CD4-positive, CD25-positive, alpha-beta regulatory T cell (primary cell): ENCODE measurements around the gene HCK. TPM values are rescaled to one million over a fixed set of nuclear protein-coding genes. Genes with fewer than 3 reads are reported as not detected.
A peak's percentile ranks its signal among the peaks of the same experiment; 100 is the strongest.

Experiments used
- ATAC-seq, 2 donors: fragments of 150-1000 bp; cut with Tn5 transposase; one replicate each; pipeline ENCODE4 v1.10.0; 2021; ENCODE audit warnings: low read depth in 2 of 2, moderate number of reproducible peaks in 2 of 2, moderate library complexity in 1 of 2
- DNase-seq, 3 donors: peaks; one replicate each; pipeline versions ENCODE4 v3.0.0 to v3.0.0-alpha.2; 2012 to 2022; ENCODE audit warnings: mixed read lengths in 1 of 3
- H3K27ac ChIP-seq: one replicate; pipeline ENCODE4 v1.7.0; 2013; ENCODE audit warnings: mild to moderate bottlenecking, low read length; ENCODE audit not compliant: insufficient read depth, poor library complexity, severe bottlenecking
- H3K27me3 ChIP-seq: one replicate; pipeline ENCODE4 v1.7.0; 2013; ENCODE audit warnings: low read length; ENCODE audit not compliant: control insufficient read depth, insufficient read depth
- H3K36me3 ChIP-seq: one replicate; pipeline ENCODE4 v1.7.0; 2013; ENCODE audit warnings: mild to moderate bottlenecking, low read length, moderate library complexity; ENCODE audit not compliant: control insufficient read depth, insufficient read depth
- H3K4me1 ChIP-seq: 2 replicates; pipeline ENCODE4 v1.7.0; 2013; ENCODE audit warnings: mild to moderate bottlenecking, low read length; ENCODE audit not compliant: insufficient read depth, control insufficient read depth, poor library complexity, severe bottlenecking
- H3K4me3 ChIP-seq: one replicate; pipeline ENCODE4 v1.7.0; 2013; ENCODE audit warnings: low read depth, mild to moderate bottlenecking, low read length, moderate library complexity
- H3K9me3 ChIP-seq, 2 experiments: 1 replicate in 1 of 2; 2 replicates in 1 of 2; pipeline ENCODE4 v1.7.0; 2013; ENCODE audit warnings: low read length in 2 of 2, mild to moderate bottlenecking in 1 of 2, moderate library complexity in 1 of 2; ENCODE audit not compliant: control insufficient read depth in 2 of 2
- H3K27ac Mint-ChIP-seq, 3 donors: one replicate each; pipeline ENCODE4 v1.8.0; 2020 to 2022; ENCODE audit warnings: mild to moderate bottlenecking in 3 of 3, mixed read lengths in 3 of 3, moderate library complexity in 2 of 3
- H3K27me3 Mint-ChIP-seq: one replicate; pipeline ENCODE4 v1.8.0; 2022; ENCODE audit warnings: mild to moderate bottlenecking, mixed read lengths
- H3K36me3 Mint-ChIP-seq: one replicate; pipeline ENCODE4 v1.8.0; 2020; ENCODE audit warnings: mixed read lengths
- H3K4me1 Mint-ChIP-seq, 4 donors: one replicate each; pipeline ENCODE4 v1.8.0; 2020 to 2022; ENCODE audit warnings: mixed read lengths in 4 of 4, mild to moderate bottlenecking in 1 of 4
- H3K4me3 Mint-ChIP-seq, 4 donors: one replicate each; pipeline ENCODE4 v1.8.0; 2020 to 2022; ENCODE audit warnings: mild to moderate bottlenecking in 4 of 4, mixed read lengths in 4 of 4, moderate library complexity in 3 of 4
- H3K9me3 Mint-ChIP-seq, 7 donors: one replicate each; pipeline ENCODE4 v1.8.0; 2020 to 2022; ENCODE audit warnings: mixed read lengths in 7 of 7, mild to moderate bottlenecking in 3 of 7, moderate library complexity in 2 of 7
- polyA plus RNA-seq, 4 donors: library from polyadenylated mRNA; unstranded; fragments of 300-500 nt; fragmentation: Illumina TruSeq; gene quantifications; one replicate each; pipeline ENCODE4 v1.2.3, GENCODE V29; 2021
- total RNA-seq: library from RNA; stranded (reverse); gene quantifications from one replicate; pipeline ENCODE4 v1.2.3, GENCODE V29; 2022

HCK gene
- total and polyA plus RNA-seq, 5 donors from 2014 or later, result 0.23 to 0.87 (median 0.25) TPM; not detected in 2

DNA sequence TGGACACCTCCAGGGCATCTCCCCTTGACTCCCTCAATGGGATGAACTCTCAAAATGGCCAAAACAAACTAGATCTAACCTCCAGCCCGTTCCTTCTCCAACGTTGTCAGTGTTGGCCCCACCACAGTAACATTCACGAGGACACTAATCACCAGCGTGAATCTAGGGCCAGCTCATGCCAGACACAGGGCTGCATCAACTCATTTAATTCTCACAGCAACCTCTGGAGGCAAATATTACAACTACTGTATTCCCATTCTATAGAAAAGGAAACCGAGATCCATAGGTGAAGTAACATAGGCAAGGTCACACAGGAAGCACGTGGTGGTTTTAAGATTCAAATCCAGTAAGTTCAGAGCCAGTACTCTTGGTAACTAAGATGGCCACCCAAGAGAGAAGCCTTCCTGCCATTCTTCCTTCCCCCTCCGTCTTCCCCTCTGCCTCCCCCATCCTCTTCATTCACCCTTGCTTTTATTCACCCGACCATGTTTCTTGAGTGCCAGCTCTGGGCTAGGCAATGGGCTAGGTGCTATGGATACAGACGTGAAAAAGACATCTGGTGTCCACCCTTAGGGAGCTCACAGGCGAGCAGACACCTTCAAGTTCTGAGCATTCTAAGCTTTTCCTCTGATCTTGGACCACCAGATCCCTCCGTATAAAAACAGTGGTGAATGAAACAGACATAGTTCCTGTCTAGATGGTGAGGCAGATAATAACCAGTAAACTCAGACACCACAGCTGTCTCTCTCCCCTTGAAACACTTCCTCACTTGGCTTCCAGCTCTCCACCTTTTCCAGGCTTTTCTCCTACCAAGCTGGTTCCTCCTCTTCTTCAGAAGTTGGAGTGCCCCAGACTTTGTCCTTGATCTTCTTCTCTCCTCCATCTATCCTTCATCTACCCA lies 32.2 kb upstream of the HCK start:
- Mint-ChIP-seq H3K27ac (peak overlapping the region in 1 of 3 donors; percentile 24), H3K36me3 (peaks cover 3% of the 10 kb centered on the region), H3K9me3 (peaks cover 0 to 6% (median 0%) of the 10 kb centered on the region in 7 donors), H3K27me3 (peaks cover 80% of the 10 kb centered on the region), H3K4me1 (peaks cover 0 to 23% (median 13%) of the 10 kb centered on the region in 4 donors), H3K4me3 (peak overlapping the region; percentile 87 to 88 (median 87))
- no peak overlapping the region for H3K27ac ChIP-seq
- ATAC-seq, result no peak
- no peak overlapping the region for H3K4me3 ChIP-seq
- peaks cover 36% of the 10 kb centered on the region for H3K27me3 ChIP-seq
- DNase-seq, result no peak
- H3K36me3 ChIP-seq, result no peaks in the 10 kb centered on the region
- peaks cover 13% of the 10 kb centered on the region for H3K4me1 ChIP-seq
- no peaks in the 10 kb centered on the region for H3K9me3 ChIP-seq

DNA sequence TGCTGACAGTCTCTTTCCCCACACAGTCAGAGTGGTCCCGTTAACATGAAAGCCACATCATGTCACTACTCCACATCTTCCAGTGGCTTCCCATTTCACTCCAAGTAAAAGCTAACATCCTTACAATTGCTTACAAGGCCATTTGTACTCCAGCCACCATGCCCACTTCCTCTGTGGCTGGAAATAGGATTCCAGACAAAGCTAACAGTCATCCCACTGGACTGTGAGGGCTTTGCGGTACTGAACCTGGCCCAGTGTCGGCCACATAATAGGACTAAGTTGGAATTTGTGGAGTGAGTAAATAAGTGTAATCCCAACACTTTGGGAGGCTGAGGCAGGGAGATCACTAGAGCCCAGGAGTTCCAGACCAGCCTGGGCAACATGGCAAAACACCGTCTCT lies 31.0 kb upstream of the HCK start:
- ATAC-seq, result no peak
- H3K9me3 ChIP-seq, result no peaks in the 10 kb centered on the region
- peaks cover 76% of the 10 kb centered on the region for H3K27me3 Mint-ChIP-seq
- H3K9me3 Mint-ChIP-seq, result peaks cover 0 to 6% (median 0%) of the 10 kb centered on the region in 7 donors
- H3K36me3 ChIP-seq, result no peaks in the 10 kb centered on the region
- H3K36me3 Mint-ChIP-seq, result peaks cover 3% of the 10 kb centered on the region
- peaks cover 13% of the 10 kb centered on the region for H3K4me1 ChIP-seq
- H3K27me3 ChIP-seq, result peaks cover 31% of the 10 kb centered on the region
- no peak overlapping the region for H3K4me3 ChIP-seq
- H3K27ac Mint-ChIP-seq, result no peak overlapping the region
- H3K4me1 Mint-ChIP-seq, result peaks cover 0 to 23% (median 13%) of the 10 kb centered on the region in 4 donors
- H3K4me3 Mint-ChIP-seq, result peak overlapping the region in 2 of 4 donors; percentile 2 to 21
- no peak overlapping the region for H3K27ac ChIP-seq
- DNase-seq, result no peak

DNA sequence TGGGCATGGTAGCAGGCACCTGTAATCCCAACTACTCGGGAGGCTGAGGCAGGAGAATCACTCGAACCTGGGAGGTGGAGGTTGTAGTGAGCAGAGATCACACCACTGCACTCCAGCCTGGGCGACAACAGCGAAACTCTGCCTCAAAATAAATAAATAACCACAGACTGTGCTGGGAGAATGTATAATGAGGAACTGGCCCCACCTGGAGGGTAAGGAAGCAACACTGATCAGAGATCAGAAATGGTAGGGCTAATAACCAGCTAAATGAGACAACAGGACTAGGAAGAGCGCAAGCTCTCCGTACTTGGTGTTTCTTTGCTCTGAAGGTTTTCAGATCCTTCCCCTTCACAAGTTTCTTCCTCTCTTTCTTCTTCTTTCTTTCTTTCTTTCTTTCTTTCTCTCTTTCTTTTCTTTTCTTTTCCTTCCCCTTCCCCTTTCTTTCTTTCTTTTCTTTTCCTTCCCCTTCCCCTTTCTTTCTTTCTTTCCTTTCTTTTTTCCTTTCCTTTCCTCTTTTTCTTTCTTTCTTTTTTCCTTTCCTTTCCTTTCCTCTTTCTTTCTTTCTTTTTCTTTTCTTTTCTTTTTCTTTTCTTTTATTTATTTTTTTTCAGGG lies 27.3 kb upstream of the HCK start:
- H3K9me3 Mint-ChIP-seq, result peaks cover 0 to 2% (median 0%) of the 10 kb centered on the region in 7 donors
- H3K4me1 Mint-ChIP-seq, result peaks cover 0 to 7% (median 1%) of the 10 kb centered on the region in 4 donors
- no peaks in the 10 kb centered on the region for H3K36me3 Mint-ChIP-seq
- peaks cover 56% of the 10 kb centered on the region for H3K27me3 Mint-ChIP-seq
- ATAC-seq, result no peak
- Histone ChIP-seq H3K36me3 (no peaks in the 10 kb centered on the region), H3K9me3 (no peaks in the 10 kb centered on the region), H3K27ac (no peak overlapping the region), H3K4me3 (no peak overlapping the region), H3K4me1 (no peaks in the 10 kb centered on the region), H3K27me3 (peaks cover 17% of the 10 kb centered on the region)
- H3K27ac Mint-ChIP-seq, result no peak overlapping the region
- no peak overlapping the region for H3K4me3 Mint-ChIP-seq
- DNase-seq, result no peak

DNA sequence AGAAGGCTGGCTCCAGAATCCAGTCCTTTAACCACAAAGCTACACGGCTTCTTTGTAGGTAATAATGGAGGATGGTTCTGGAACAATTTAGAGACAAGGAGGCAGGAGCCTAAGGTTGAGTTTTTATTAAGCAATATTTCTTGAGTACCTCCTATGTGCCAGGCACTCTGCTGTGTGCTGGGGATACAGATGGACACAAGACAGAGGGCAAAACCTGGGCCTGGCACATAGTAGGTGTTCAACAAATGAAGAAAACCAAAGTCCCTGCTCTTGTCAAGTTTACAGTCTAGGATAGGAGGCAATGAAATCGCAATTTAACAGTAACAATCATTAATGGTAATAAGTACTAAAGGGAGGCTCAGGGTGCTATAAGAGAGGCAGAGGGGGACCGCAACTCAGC lies 24.4 kb upstream of the HCK start:
- Histone ChIP-seq H3K36me3 (no peaks in the 10 kb centered on the region), H3K9me3 (no peaks in the 10 kb centered on the region), H3K4me3 (no peak overlapping the region), H3K4me1 (no peaks in the 10 kb centered on the region), H3K27me3 (peaks cover 5% of the 10 kb centered on the region), H3K27ac (no peak overlapping the region)
- Mint-ChIP-seq H3K4me1 (no peaks in the 10 kb centered on the region), H3K9me3 (peaks cover 0 to 2% (median 0%) of the 10 kb centered on the region in 7 donors), H3K27me3 (peaks cover 36% of the 10 kb centered on the region), H3K4me3 (no peak overlapping the region), H3K27ac (no peak overlapping the region), H3K36me3 (no peaks in the 10 kb centered on the region)
- no peak for ATAC-seq
- DNase-seq, result no peak

DNA sequence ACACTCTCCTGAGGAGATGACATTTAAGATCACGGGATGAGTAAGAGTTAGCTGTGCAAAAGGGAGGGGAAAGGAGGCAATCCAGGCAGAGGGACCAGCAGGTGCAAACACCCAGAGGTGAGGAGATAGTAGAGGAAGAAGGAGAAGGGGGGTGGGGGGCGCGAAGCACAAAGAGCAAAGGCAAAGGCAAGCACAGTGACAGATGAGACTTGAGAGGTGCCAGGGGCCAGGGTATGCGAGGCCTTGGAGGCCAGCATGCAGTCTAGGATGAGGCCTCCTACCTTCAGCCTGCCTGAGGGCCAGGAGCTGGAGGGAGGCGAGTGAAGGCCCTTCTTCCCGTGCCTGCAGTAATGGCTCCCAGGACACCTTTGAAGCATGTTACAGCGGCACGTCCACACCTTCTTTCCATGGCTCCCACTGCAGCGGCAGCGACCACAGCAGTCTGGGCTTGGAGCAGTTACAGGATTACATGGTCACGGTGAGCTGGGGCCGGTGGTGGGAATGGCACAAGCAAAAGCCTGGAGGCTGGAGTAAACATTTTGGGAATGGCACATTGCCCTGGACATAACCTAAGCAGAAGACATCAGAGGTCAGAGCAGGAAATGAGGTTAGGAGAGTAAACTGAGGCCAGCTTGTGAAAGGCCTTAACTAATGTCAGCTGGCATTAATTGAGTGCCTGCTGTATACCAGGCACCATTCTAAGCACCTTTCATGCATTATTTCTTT lies 23.2 kb upstream of the HCK start:
- H3K4me1 Mint-ChIP-seq, result no peaks in the 10 kb centered on the region
- Histone ChIP-seq H3K9me3 (no peaks in the 10 kb centered on the region), H3K27ac (no peak overlapping the region), H3K4me3 (no peak overlapping the region), H3K4me1 (no peaks in the 10 kb centered on the region), H3K36me3 (no peaks in the 10 kb centered on the region), H3K27me3 (peaks cover 12% of the 10 kb centered on the region)
- no peak overlapping the region for H3K27ac Mint-ChIP-seq
- no peak overlapping the region for H3K4me3 Mint-ChIP-seq
- peaks cover 26% of the 10 kb centered on the region for H3K27me3 Mint-ChIP-seq
- ATAC-seq (no peak), DNase-seq (no peak)
- H3K36me3 Mint-ChIP-seq, result no peaks in the 10 kb centered on the region
- H3K9me3 Mint-ChIP-seq, result peaks cover 0 to 2% (median 0%) of the 10 kb centered on the region in 7 donors

DNA sequence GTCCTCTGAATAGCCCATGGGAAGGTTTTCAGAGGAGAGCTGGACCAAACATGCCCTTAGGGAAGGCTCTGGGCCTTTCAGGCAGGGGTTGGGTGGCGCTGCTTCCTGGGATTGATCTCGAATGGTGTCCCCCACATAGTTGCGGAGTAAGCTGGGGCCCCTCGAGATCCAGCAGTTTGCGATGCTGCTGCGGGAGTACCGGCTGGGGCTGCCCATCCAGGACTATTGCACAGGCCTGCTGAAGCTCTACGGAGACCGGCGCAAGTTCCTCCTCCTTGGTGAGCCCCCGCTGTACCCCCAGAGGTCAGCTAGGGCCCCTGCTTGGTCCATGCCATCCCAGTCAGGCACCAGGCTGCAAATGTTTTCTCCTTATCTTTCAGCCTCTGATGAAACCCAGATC lies 22.5 kb upstream of the HCK start:
- Mint-ChIP-seq H3K4me1 (no peaks in the 10 kb centered on the region), H3K27me3 (peaks cover 30% of the 10 kb centered on the region), H3K9me3 (peaks cover 0 to 2% (median 0%) of the 10 kb centered on the region in 7 donors), H3K4me3 (no peak overlapping the region), H3K27ac (no peak overlapping the region), H3K36me3 (no peaks in the 10 kb centered on the region)
- ATAC-seq, result no peak
- no peaks in the 10 kb centered on the region for H3K9me3 ChIP-seq
- H3K27ac ChIP-seq, result no peak overlapping the region
- no peak for DNase-seq
- no peak overlapping the region for H3K4me3 ChIP-seq
- H3K27me3 ChIP-seq, result peaks cover 12% of the 10 kb centered on the region
- no peaks in the 10 kb centered on the region for H3K36me3 ChIP-seq
- H3K4me1 ChIP-seq, result no peaks in the 10 kb centered on the region

DNA sequence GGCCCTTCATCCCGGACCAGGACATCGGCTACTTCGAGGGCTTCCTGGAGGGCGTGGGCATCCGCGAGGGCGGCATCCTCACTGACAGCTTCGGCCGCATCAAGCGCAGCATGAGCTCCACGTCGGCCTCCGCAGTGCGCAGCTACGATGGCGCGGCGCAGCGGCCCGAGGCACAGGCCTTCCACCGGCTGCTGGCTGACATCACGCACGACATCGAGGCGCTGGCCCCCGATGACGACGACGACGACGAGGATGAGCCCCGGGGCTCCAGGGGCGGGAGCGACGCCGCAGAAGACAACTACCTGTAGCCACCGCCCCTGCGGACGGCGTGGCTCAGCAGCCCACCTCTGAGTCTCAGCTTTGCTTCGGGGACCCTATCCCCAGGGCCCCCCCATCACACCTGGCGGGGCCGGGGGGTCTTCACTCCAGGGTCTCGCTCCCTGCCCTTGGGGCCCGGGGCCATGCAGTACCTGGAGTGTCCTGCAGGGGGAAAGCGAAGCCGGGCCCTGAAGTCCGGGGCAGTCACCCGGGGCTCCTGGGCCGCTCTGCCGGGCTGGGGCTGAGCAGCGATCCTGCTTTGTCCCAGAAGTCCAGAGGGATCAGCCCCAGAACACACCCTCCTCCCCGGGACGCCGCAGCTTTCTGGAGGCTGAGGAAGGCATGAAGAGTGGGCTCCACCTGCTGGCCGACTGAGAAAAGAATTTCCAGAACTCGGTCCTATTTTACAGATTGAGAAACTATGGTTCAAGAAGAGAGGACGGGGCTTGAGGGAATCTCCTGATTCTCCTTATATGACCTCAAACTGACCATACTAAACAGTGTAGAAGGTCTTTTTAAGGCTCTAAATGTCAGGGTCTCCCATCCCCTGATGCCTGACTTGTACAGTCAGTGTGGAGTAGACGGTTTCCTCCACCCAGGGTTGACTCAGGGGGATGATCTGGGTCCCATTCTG lies 20.8 kb upstream of the HCK start:
- Histone ChIP-seq H3K27me3 (peaks cover 18% of the 10 kb centered on the region), H3K27ac (no peak overlapping the region), H3K4me1 (no peaks in the 10 kb centered on the region), H3K4me3 (no peak overlapping the region), H3K9me3 (no peaks in the 10 kb centered on the region), H3K36me3 (no peaks in the 10 kb centered on the region)
- peaks cover 0 to 2% (median 0%) of the 10 kb centered on the region in 4 donors for H3K4me1 Mint-ChIP-seq
- peaks cover 0 to 2% (median 0%) of the 10 kb centered on the region in 7 donors for H3K9me3 Mint-ChIP-seq
- H3K27ac Mint-ChIP-seq, result no peak overlapping the region
- ATAC-seq (peak; percentile 30 to 44), DNase-seq (peak; percentile 34 to 57 (median 52))
- no peaks in the 10 kb centered on the region for H3K36me3 Mint-ChIP-seq
- H3K27me3 Mint-ChIP-seq, result peaks cover 24% of the 10 kb centered on the region
- peak overlapping the region in 2 of 4 donors; percentile 52 to 55 for H3K4me3 Mint-ChIP-seq
